ENCODE measurements around the gene TRAF7. TPM values are rescaled to one million over a fixed set of nuclear protein-coding genes. Genes with fewer than 3 reads are reported as not detected.

TRAF7 gene
- total and polyA plus RNA-seq, 2 of the 13 experiments (the other 11 are each of a cell fraction or from before 2014, with no cell fraction given), result 47.9 to 65.6 TPM

GRCh38 chr16:2210386-2211365 is 55.1 kb downstream of the TRAF7 start, which contains the start of gene BRICD5 (continued):
- TF ChIP-seq, protein P1, sequence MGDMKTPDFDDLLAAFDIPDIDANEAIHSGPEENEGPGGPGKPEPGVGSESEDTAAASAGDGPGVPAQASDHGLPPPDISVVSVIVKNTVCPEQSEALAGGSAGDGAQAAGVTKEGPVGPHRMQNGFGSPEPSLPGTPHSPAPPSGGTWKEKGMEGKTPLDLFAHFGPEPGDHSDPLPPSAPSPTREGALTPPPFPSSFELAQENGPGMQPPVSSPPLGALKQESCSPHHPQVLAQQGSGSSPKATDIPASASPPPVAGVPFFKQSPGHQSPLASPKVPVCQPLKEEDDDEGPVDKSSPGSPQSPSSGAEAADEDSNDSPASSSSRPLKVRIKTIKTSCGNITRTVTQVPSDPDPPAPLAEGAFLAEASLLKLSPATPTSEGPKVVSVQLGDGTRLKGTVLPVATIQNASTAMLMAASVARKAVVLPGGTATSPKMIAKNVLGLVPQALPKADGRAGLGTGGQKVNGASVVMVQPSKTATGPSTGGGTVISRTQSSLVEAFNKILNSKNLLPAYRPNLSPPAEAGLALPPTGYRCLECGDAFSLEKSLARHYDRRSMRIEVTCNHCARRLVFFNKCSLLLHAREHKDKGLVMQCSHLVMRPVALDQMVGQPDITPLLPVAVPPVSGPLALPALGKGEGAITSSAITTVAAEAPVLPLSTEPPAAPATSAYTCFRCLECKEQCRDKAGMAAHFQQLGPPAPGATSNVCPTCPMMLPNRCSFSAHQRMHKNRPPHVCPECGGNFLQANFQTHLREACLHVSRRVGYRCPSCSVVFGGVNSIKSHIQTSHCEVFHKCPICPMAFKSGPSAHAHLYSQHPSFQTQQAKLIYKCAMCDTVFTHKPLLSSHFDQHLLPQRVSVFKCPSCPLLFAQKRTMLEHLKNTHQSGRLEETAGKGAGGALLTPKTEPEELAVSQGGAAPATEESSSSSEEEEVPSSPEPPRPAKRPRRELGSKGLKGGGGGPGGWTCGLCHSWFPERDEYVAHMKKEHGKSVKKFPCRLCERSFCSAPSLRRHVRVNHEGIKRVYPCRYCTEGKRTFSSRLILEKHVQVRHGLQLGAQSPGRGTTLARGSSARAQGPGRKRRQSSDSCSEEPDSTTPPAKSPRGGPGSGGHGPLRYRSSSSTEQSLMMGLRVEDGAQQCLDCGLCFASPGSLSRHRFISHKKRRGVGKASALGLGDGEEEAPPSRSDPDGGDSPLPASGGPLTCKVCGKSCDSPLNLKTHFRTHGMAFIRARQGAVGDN (CRISPR knock-in tag; IDR thresholded peaks at IDR 0.05), result peak; percentile 60
- TF ChIP-seq ZNF253 (CRISPR knock-in tag; IDR thresholded peaks at IDR 0.05; ENCODE audit: borderline replicate concordance) (no peak), ZNF431 (CRISPR knock-in tag; IDR thresholded peaks at IDR 0.05; ENCODE audit: borderline replicate concordance, low read depth) (no peak), TERF1 (CRISPR knock-in tag; IDR thresholded peaks at IDR 0.05) (peak; percentile 41; the same call in 1 of the 2 replicates), RNF2 (conservative IDR thresholded peaks at IDR 0.05; ENCODE audit: low read depth) (no peak), ZNF547 (CRISPR knock-in tag; IDR thresholded peaks at IDR 0.05) (no peak), ZSCAN9 (CRISPR knock-in tag; IDR thresholded peaks at IDR 0.05; ENCODE audit: borderline replicate concordance) (no peak), TAF15 (IDR thresholded peaks at IDR 0.05; ENCODE audit: low read depth, low read length, poor library complexity, severe bottlenecking) (no peak), RAD21 (CRISPR knock-in tag; IDR thresholded peaks at IDR 0.05) (peak; percentile 5; the same call in 1 of the 2 replicates), KLF11 (CRISPR knock-in tag; IDR thresholded peaks at IDR 0.05) (no peak), ZNF841 (CRISPR knock-in tag; IDR thresholded peaks at IDR 0.05; ENCODE audit: borderline replicate concordance) (no peak), HNRNPL (IDR thresholded peaks at IDR 0.05; ENCODE audit: low read depth, low read length) (no peak)
- TF ChIP-seq, protein P2, sequence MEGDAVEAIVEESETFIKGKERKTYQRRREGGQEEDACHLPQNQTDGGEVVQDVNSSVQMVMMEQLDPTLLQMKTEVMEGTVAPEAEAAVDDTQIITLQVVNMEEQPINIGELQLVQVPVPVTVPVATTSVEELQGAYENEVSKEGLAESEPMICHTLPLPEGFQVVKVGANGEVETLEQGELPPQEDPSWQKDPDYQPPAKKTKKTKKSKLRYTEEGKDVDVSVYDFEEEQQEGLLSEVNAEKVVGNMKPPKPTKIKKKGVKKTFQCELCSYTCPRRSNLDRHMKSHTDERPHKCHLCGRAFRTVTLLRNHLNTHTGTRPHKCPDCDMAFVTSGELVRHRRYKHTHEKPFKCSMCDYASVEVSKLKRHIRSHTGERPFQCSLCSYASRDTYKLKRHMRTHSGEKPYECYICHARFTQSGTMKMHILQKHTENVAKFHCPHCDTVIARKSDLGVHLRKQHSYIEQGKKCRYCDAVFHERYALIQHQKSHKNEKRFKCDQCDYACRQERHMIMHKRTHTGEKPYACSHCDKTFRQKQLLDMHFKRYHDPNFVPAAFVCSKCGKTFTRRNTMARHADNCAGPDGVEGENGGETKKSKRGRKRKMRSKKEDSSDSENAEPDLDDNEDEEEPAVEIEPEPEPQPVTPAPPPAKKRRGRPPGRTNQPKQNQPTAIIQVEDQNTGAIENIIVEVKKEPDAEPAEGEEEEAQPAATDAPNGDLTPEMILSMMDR (CRISPR knock-in tag; IDR thresholded peaks at IDR 0.05), result no peak
- TF ChIP-seq, protein P3, sequence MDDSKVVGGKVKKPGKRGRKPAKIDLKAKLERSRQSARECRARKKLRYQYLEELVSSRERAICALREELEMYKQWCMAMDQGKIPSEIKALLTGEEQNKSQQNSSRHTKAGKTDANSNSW (CRISPR knock-in tag; IDR thresholded peaks at IDR 0.05; ENCODE audit: borderline replicate concordance), result no peak
- TF ChIP-seq, protein P4, sequence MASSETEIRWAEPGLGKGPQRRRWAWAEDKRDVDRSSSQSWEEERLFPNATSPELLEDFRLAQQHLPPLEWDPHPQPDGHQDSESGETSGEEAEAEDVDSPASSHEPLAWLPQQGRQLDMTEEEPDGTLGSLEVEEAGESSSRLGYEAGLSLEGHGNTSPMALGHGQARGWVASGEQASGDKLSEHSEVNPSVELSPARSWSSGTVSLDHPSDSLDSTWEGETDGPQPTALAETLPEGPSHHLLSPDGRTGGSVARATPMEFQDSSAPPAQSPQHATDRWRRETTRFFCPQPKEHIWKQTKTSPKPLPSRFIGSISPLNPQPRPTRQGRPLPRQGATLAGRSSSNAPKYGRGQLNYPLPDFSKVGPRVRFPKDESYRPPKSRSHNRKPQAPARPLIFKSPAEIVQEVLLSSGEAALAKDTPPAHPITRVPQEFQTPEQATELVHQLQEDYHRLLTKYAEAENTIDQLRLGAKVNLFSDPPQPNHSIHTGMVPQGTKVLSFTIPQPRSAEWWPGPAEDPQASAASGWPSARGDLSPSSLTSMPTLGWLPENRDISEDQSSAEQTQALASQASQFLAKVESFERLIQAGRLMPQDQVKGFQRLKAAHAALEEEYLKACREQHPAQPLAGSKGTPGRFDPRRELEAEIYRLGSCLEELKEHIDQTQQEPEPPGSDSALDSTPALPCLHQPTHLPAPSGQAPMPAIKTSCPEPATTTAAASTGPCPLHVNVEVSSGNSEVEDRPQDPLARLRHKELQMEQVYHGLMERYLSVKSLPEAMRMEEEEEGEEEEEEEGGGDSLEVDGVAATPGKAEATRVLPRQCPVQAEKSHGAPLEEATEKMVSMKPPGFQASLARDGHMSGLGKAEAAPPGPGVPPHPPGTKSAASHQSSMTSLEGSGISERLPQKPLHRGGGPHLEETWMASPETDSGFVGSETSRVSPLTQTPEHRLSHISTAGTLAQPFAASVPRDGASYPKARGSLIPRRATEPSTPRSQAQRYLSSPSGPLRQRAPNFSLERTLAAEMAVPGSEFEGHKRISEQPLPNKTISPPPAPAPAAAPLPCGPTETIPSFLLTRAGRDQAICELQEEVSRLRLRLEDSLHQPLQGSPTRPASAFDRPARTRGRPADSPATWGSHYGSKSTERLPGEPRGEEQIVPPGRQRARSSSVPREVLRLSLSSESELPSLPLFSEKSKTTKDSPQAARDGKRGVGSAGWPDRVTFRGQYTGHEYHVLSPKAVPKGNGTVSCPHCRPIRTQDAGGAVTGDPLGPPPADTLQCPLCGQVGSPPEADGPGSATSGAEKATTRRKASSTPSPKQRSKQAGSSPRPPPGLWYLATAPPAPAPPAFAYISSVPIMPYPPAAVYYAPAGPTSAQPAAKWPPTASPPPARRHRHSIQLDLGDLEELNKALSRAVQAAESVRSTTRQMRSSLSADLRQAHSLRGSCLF (CRISPR knock-in tag; IDR thresholded peaks at IDR 0.05; ENCODE audit: borderline replicate concordance), result no peak
